ENCODE data around the gene FKBP15.
A peak's percentile ranks its signal among the peaks of the same experiment; 100 is the strongest.

The FKBP15 gene

DNA sequence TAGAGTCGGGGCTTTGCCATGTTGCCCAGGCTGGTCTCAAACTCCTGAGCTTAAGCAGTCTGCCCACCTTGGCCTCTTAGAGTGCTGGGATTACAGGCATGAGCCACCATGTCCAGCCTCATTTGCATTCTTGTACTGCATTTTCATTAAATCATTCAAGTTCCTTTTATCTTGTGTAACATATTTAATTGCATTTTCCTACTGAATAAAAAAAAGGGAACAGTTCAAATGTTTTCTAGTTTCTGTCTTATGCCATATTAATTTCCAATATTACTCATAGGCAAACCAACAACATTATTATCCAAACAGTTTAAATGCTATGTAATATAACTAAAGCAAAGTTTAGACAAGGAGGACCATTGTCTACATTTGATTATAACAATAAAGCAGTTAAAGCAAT lies 6.4 kb upstream of the FKBP15 start:
- H3K36me3 ChIP-seq (ENCODE audit: insufficient read depth, low read length) = peaks cover 6% of the 10 kb centered on the region
- H3K4me3 ChIP-seq (ENCODE audit: low read length) = no peak overlapping the region
- no peak overlapping the region for H3K9ac ChIP-seq (ENCODE audit: low read depth, low read length)
- peaks cover 13% of the 10 kb centered on the region for H3K4me1 ChIP-seq (ENCODE audit: control insufficient read depth, insufficient read depth, low read length)
- no peaks in the 10 kb centered on the region for H3K27me3 ChIP-seq (ENCODE audit: control insufficient read depth, insufficient read depth, low read length)
- H3K9me3 ChIP-seq (replicated peaks; ENCODE audit: low read length) = no peaks in the 10 kb centered on the region
- H3K4me2 ChIP-seq (ENCODE audit: low read length) = no peak overlapping the region

DNA sequence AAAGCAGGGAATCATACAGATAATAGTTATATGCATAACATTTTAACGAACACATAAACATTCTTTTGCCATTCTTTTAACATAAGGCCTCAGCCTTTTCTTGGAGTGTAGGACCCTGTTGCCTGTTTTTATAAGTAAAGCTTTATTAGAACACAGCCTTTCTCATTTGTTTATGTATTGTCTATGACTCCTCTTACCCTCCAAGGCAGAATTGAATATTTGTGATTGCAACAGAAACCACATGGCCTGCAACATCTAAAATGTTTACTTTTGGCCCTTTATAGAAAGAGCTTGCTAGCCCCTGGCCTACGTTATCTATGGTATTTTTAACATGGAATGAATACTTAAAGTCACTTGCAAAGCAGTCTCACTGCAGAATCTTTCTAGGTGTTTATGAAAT lies 2.9 kb upstream of the FKBP15 start:
- no peak overlapping the region for H3K9ac ChIP-seq (ENCODE audit: low read depth, low read length)
- H3K4me3 ChIP-seq (ENCODE audit: low read length) = no peak overlapping the region
- no peak overlapping the region for H3K4me2 ChIP-seq (ENCODE audit: low read length)
- no peaks in the 10 kb centered on the region for H3K9me3 ChIP-seq (replicated peaks; ENCODE audit: low read length)
- H3K27me3 ChIP-seq (ENCODE audit: control insufficient read depth, insufficient read depth, low read length) = no peaks in the 10 kb centered on the region
- peaks cover 6% of the 10 kb centered on the region for H3K36me3 ChIP-seq (ENCODE audit: insufficient read depth, low read length)
- peaks cover 33% of the 10 kb centered on the region for H3K4me1 ChIP-seq (ENCODE audit: control insufficient read depth, insufficient read depth, low read length)

DNA sequence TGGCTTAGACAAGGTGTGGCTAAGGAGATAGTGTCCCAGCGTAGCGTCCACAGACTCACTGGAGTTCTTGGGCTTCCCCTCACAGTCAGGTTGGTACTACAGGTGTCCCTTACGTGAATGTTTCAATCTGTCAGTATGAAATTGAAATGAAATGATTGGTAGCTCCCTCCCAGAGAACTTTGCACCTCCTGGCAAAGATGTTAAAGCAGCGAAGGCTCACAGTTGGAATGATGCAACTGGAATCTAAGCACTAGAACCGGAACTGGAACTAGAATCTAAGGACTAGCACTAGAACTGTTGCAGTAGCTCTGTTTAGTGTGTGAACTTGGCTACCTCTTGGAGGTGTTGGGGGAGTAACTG lies 1.4 kb upstream of the FKBP15 start:
- Histone ChIP-seq H3K27me3 (ENCODE audit: control insufficient read depth, insufficient read depth, low read length) (no peaks in the 10 kb centered on the region), H3K4me2 (ENCODE audit: low read length) (peak overlapping the region; percentile 90), H3K9ac (ENCODE audit: low read depth, low read length) (peak overlapping the region; percentile 91), H3K36me3 (ENCODE audit: insufficient read depth, low read length) (no peaks in the 10 kb centered on the region), H3K4me3 (ENCODE audit: low read length) (peak overlapping the region; percentile 91), H3K4me1 (ENCODE audit: control insufficient read depth, insufficient read depth, low read length) (peaks cover 34% of the 10 kb centered on the region), H3K9me3 (replicated peaks; ENCODE audit: low read length) (no peaks in the 10 kb centered on the region)

DNA sequence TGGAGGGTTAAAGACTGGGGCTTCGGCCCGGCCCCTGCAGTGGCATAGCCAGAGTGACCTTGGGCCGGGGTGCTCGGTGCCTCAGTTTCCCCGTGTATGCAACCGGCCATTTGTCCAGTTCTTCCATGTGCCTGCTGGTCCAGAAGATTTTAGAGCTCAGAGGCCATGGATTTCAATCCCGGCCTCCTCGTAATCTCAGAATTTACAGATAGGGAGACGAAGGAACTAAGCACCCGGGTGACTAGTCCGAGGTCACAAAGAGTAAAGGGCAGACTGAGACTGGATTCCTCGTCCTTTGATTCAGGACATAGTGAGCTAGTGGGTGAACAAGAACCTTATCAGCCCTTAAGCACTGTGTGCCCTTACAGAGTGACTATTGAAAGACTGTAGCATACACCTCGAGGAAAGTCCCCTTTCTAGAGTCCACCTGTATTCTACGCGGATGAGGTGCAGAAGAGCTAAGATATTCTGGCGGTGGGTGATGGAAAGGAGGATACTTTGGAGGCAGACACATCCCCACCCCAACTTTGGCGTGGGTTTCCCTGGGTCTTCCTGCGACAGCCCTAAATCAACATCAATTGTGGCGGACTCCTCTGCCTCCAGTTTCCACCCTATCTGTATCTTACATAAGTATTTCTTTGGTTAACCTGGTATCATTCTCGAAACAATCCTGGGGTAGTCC lies 864 bp upstream of the FKBP15 start:
- H3K36me3 ChIP-seq (ENCODE audit: insufficient read depth, low read length) = no peaks in the 10 kb centered on the region
- H3K27me3 ChIP-seq (ENCODE audit: control insufficient read depth, insufficient read depth, low read length) = no peaks in the 10 kb centered on the region
- H3K4me3 ChIP-seq (ENCODE audit: low read length) = peak overlapping the region; percentile 91
- H3K4me1 ChIP-seq (ENCODE audit: control insufficient read depth, insufficient read depth, low read length) = peaks cover 34% of the 10 kb centered on the region
- peak overlapping the region; percentile 91 for H3K9ac ChIP-seq (ENCODE audit: low read depth, low read length)
- H3K9me3 ChIP-seq (replicated peaks; ENCODE audit: low read length) = no peaks in the 10 kb centered on the region
- H3K4me2 ChIP-seq (ENCODE audit: low read length) = peak overlapping the region; percentile 90

DNA sequence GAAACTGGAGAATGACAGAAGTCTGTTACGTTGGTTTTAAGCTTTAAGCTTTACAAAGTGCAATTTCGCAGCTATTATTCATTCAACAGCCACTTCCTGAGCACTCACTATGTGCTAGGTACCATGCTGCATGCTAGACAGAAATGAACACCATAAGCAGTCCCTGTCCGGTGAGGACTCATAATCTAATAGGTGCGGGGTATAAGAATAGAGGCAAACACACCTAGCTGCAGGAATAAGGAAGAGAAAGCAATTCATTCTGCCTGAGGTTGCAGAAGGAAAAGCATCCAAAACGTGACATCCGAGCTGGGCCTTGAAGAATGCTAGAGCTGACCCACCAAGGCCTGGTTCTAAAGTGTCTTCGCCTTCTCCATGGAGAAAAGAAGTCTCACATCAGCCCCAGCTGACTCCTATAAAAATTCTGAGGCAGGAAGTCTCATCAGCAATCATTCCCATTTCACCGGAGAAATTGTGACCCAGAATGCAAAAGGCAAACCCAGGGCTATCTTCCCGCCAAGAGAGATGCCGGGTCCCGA lies 542 bp downstream of the FKBP15 start:
- Histone ChIP-seq H3K4me3 (ENCODE audit: low read length) (peak overlapping the region; percentile 91), H3K4me2 (ENCODE audit: low read length) (peak overlapping the region; percentile 94), H3K36me3 (ENCODE audit: insufficient read depth, low read length) (no peaks in the 10 kb centered on the region), H3K27me3 (ENCODE audit: control insufficient read depth, insufficient read depth, low read length) (no peaks in the 10 kb centered on the region), H3K9me3 (replicated peaks; ENCODE audit: low read length) (no peaks in the 10 kb centered on the region), H3K4me1 (ENCODE audit: control insufficient read depth, insufficient read depth, low read length) (peaks cover 24% of the 10 kb centered on the region), H3K9ac (ENCODE audit: low read depth, low read length) (peak overlapping the region; percentile 91)

DNA sequence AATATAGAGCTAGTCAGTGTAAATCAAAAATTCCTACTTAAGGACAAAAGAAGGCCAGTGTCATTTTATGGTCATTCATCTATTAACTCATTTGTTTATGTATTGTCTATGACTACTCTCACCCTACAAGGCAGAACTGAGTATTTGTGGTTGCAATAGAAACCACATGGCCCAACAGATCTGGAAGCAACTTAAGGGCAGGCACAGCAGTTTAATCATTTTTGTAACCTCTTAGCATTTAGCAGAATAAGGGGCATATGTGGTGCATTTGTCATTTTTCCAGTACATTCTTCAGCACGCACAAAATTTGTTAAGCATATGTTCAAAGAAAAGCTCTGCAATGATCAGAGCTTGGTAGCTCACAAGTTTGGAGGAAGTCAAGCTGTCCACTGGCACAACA lies 1.1 kb downstream of the FKBP15 start:
- peak overlapping the region; percentile 94 for H3K4me2 ChIP-seq (ENCODE audit: low read length)
- H3K27me3 ChIP-seq (ENCODE audit: control insufficient read depth, insufficient read depth, low read length) = no peaks in the 10 kb centered on the region
- peak overlapping the region; percentile 91 for H3K9ac ChIP-seq (ENCODE audit: low read depth, low read length)
- no peaks in the 10 kb centered on the region for H3K9me3 ChIP-seq (replicated peaks; ENCODE audit: low read length)
- H3K4me1 ChIP-seq (ENCODE audit: control insufficient read depth, insufficient read depth, low read length) = peaks cover 24% of the 10 kb centered on the region
- peak overlapping the region; percentile 91 for H3K4me3 ChIP-seq (ENCODE audit: low read length)
- no peaks in the 10 kb centered on the region for H3K36me3 ChIP-seq (ENCODE audit: insufficient read depth, low read length)

DNA sequence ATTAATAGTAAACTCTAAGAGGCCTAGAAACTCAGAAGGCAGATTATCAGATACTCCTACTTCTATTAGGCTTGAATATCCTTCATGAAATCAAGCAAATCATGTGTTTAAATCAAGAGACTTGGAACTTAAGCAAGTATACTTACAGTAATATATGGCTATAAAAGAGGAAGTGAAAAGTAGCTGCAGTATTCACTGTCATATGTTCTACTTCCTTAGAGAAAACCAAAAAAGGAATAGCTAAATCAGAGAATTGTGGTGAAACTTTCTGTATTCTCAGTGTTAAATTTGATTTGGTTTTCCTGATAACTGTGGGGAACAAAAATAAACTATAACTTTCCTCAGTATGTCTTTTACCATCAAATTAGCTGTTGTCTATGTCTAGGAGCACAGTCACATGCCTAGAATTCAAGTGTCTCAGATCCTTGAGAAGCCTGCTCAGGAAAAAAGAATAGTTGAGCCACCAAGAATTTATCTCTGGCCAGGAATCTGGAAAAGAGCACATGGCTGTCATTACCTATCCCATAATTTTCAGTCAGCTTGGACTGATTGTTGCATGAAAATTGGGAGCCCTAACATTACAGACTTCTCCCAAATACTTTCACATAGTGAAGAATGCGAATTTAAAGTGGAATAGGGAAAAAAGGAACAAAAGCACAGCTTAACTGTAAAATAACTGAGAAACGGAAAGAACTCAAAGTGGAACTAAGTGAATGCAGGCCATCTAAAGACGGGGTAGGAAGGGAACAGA lies 1.7 kb downstream of the FKBP15 start:
- H3K4me2 ChIP-seq (ENCODE audit: low read length) = peak overlapping the region; percentile 94
- H3K9me3 ChIP-seq (replicated peaks; ENCODE audit: low read length) = no peaks in the 10 kb centered on the region
- H3K4me3 ChIP-seq (ENCODE audit: low read length) = peak overlapping the region; percentile 91
- peaks cover 24% of the 10 kb centered on the region for H3K4me1 ChIP-seq (ENCODE audit: control insufficient read depth, insufficient read depth, low read length)
- no peaks in the 10 kb centered on the region for H3K36me3 ChIP-seq (ENCODE audit: insufficient read depth, low read length)
- H3K9ac ChIP-seq (ENCODE audit: low read depth, low read length) = no peak overlapping the region
- no peaks in the 10 kb centered on the region for H3K27me3 ChIP-seq (ENCODE audit: control insufficient read depth, insufficient read depth, low read length)

DNA sequence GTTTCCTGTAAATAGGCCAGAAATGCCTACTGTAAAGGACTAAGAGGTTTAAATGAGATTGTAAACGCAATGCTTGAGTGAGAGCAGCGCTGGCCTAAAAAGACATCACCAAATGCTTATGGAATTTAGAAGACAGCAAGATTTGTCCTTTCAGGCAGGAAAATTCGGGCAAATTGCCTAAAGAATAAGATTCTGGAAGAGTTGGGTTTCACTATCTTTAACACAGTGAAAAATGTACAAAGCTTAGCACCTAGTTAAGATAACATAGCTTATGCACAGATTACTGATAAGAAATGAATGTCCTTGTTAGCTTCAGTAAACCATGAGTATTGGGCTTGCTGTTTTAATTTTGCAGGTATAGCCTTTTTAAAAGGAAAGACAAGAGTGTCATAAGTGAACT lies 4.7 kb downstream of the FKBP15 start:
- no peak overlapping the region for H3K4me2 ChIP-seq (ENCODE audit: low read length)
- H3K9ac ChIP-seq (ENCODE audit: low read depth, low read length) = no peak overlapping the region
- no peaks in the 10 kb centered on the region for H3K9me3 ChIP-seq (replicated peaks; ENCODE audit: low read length)
- peaks cover 16% of the 10 kb centered on the region for H3K4me1 ChIP-seq (ENCODE audit: control insufficient read depth, insufficient read depth, low read length)
- no peak overlapping the region for H3K4me3 ChIP-seq (ENCODE audit: low read length)
- H3K36me3 ChIP-seq (ENCODE audit: insufficient read depth, low read length) = no peaks in the 10 kb centered on the region
- H3K27me3 ChIP-seq (ENCODE audit: control insufficient read depth, insufficient read depth, low read length) = no peaks in the 10 kb centered on the region

DNA sequence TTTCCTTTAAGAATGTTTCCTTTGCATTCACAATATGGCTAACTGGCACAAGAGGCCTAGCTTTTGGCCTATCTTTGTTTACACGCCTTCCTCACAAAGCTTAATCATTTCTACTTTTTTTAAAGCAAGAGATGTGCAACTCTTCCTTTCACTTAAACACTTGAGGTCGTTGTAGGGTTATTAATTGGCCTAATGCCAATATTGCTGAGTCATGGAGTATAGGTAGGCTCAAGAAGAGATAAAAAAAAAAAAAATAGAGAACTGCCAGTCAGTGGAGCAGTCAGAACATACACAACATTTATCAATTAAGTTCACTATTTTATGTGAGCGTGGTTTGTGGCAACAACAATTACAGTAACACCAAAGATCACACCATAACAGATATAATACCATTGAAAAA lies 5.9 kb downstream of the FKBP15 start:
- no peaks in the 10 kb centered on the region for H3K36me3 ChIP-seq (ENCODE audit: insufficient read depth, low read length)
- peaks cover 12% of the 10 kb centered on the region for H3K4me1 ChIP-seq (ENCODE audit: control insufficient read depth, insufficient read depth, low read length)
- H3K9ac ChIP-seq (ENCODE audit: low read depth, low read length) = no peak overlapping the region

DNA sequence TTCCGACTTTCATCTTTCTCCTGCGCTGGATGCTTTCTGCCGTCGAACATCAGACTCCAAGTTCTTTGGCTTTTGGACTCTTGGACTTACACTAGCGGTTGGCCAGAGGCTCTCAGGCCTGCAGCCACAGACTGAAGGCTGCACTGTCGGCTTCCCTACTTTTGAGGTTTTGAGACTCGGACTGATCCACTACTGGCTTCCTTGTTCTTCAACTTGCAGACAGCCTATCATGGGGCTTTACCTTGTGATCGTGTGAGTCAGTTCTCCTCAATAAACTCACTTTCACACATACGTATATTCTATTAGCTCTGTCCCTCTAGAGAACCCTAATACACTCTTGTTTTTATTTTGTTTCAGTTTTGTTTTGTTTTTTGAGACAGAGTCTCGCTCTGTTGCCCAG lies 10.3 kb downstream of the FKBP15 start:
- no peaks in the 10 kb centered on the region for H3K4me1 ChIP-seq (ENCODE audit: control insufficient read depth, insufficient read depth, low read length)
- no peak overlapping the region for H3K9ac ChIP-seq (ENCODE audit: low read depth, low read length)
- H3K36me3 ChIP-seq (ENCODE audit: insufficient read depth, low read length) = peaks cover 16% of the 10 kb centered on the region
- H3K4me3 ChIP-seq (ENCODE audit: low read length) = no peak overlapping the region
- no peaks in the 10 kb centered on the region for H3K9me3 ChIP-seq (replicated peaks; ENCODE audit: low read length)
- no peak overlapping the region for H3K4me2 ChIP-seq (ENCODE audit: low read length)
- no peaks in the 10 kb centered on the region for H3K27me3 ChIP-seq (ENCODE audit: control insufficient read depth, insufficient read depth, low read length)

More for the DNA sequence above, 5.9 kb downstream of the FKBP15 start:
- Histone ChIP-seq H3K9me3 (replicated peaks; ENCODE audit: low read length) (no peaks in the 10 kb centered on the region), H3K4me2 (ENCODE audit: low read length) (no peak overlapping the region), H3K27me3 (ENCODE audit: control insufficient read depth, insufficient read depth, low read length) (no peaks in the 10 kb centered on the region), H3K4me3 (ENCODE audit: low read length) (no peak overlapping the region)

DNA sequence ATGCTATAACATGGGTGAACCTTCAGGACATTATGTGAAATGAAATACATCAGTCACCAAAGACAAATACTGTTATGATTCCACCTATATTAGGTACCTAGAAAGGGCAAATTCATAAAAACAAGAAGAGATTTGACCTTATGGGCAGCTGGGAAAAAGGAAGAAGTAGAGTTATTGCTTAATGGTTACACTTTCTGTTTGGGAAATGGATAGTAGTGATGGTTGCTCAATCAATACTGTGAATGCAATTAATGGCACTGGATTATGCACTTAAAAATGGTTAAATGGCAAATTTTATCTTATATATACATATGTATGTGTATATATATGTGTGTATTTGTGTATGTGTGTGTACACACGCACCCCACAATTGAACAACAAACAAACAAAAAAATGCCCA lies 15.2 kb downstream of the FKBP15 start:
- H3K4me3 ChIP-seq (ENCODE audit: low read length) = no peak overlapping the region
- peaks cover 53% of the 10 kb centered on the region for H3K36me3 ChIP-seq (ENCODE audit: insufficient read depth, low read length)
- H3K27me3 ChIP-seq (ENCODE audit: control insufficient read depth, insufficient read depth, low read length) = no peaks in the 10 kb centered on the region
- no peak overlapping the region for H3K4me2 ChIP-seq (ENCODE audit: low read length)
- no peaks in the 10 kb centered on the region for H3K9me3 ChIP-seq (replicated peaks; ENCODE audit: low read length)
- H3K9ac ChIP-seq (ENCODE audit: low read depth, low read length) = no peak overlapping the region
- no peaks in the 10 kb centered on the region for H3K4me1 ChIP-seq (ENCODE audit: control insufficient read depth, insufficient read depth, low read length)

DNA sequence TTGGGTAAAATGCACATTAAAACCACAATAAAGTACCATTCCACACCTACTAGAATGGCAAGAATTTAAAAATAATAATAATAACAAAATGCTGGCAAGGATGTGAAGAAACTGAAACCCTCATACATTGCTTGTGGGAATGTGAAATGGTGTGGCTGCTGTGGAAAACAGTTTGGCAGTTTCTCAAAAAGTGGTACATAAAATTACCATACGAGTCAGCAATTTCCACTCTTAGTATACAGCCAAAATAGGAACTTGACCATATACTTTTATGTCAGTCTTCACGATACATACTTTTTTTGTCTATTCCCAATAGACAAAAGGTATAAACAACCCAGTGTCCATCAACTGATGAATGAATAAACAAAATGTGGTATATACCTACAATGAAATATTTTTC lies 15.6 kb downstream of the FKBP15 start:
- Histone ChIP-seq H3K4me1 (ENCODE audit: control insufficient read depth, insufficient read depth, low read length) (no peaks in the 10 kb centered on the region), H3K36me3 (ENCODE audit: insufficient read depth, low read length) (peaks cover 53% of the 10 kb centered on the region)

More for the DNA sequence above, 15.6 kb downstream of the FKBP15 start:
- H3K9me3 ChIP-seq (replicated peaks; ENCODE audit: low read length) = no peaks in the 10 kb centered on the region
- H3K9ac ChIP-seq (ENCODE audit: low read depth, low read length) = no peak overlapping the region
- no peak overlapping the region for H3K4me3 ChIP-seq (ENCODE audit: low read length)
- no peaks in the 10 kb centered on the region for H3K27me3 ChIP-seq (ENCODE audit: control insufficient read depth, insufficient read depth, low read length)
- no peak overlapping the region for H3K4me2 ChIP-seq (ENCODE audit: low read length)
